ENCODE results near the gene HSBP1L1.

HSBP1L1 gene

DNA sequence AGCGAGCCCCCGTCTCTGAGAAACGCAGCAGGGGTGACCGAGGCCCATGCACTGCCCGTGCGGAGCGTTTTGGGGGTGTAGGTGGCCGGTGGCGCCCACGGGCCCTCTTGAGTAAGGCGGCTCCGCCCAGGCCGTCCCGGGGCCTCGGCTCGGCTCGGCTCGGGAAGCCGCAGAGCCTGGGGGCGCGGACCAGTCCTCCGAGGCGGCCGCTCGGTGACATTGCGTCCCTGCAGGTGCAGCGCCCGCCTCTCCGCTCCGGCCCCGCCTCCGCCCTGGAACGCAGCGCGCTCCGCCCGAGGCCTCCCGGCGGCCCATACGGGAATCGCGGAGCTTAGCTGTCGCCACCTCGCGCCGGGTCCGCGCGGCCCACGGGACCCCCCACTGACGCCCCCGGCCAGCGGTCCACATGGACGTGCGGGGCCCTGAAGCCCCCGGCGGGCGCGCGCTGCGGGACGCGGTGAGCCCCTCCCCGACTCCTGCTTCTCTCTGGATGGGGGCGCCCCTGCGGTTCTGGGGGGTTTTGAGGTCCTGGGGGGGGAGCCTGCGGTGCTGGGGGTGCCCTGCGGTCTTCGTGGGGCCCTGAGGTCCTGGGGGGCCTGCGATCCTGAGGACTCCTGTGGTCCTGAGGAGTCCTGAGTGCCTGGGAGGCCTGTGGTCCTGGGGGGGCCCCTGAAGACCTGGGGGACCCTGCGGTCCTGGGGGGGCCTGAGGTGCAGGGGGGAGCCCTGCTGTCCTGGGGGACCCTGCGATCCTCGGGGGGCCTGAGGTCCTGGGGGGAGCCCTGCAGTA is at the start of gene HSBP1L1:
HSBP1L1 (plus strand) TSS at position 314 of the 789 bp plus-strand sequence; CDS start at position 407, 93 bp downstream.
- peak; percentile 84 for DNase-seq (ENCODE audit: extremely low spot score)
- ChIA-PET CTCF (interaction anchor here (1.0 to 4.3 kb wide), 5 partner anchors 11 to 189 kb away, joined by 3 to 25 read pairs (median 5); partner anchors contain the start of gene TXNL4A), POLR2A (no interaction called here)
- TF ChIP-seq, protein P1, sequence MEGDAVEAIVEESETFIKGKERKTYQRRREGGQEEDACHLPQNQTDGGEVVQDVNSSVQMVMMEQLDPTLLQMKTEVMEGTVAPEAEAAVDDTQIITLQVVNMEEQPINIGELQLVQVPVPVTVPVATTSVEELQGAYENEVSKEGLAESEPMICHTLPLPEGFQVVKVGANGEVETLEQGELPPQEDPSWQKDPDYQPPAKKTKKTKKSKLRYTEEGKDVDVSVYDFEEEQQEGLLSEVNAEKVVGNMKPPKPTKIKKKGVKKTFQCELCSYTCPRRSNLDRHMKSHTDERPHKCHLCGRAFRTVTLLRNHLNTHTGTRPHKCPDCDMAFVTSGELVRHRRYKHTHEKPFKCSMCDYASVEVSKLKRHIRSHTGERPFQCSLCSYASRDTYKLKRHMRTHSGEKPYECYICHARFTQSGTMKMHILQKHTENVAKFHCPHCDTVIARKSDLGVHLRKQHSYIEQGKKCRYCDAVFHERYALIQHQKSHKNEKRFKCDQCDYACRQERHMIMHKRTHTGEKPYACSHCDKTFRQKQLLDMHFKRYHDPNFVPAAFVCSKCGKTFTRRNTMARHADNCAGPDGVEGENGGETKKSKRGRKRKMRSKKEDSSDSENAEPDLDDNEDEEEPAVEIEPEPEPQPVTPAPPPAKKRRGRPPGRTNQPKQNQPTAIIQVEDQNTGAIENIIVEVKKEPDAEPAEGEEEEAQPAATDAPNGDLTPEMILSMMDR (IDR thresholded peaks at IDR 0.05; ENCODE audit: control extremely low read depth, extremely low read depth, low read depth, missing control alignments), result peak; percentile 28

DNA sequence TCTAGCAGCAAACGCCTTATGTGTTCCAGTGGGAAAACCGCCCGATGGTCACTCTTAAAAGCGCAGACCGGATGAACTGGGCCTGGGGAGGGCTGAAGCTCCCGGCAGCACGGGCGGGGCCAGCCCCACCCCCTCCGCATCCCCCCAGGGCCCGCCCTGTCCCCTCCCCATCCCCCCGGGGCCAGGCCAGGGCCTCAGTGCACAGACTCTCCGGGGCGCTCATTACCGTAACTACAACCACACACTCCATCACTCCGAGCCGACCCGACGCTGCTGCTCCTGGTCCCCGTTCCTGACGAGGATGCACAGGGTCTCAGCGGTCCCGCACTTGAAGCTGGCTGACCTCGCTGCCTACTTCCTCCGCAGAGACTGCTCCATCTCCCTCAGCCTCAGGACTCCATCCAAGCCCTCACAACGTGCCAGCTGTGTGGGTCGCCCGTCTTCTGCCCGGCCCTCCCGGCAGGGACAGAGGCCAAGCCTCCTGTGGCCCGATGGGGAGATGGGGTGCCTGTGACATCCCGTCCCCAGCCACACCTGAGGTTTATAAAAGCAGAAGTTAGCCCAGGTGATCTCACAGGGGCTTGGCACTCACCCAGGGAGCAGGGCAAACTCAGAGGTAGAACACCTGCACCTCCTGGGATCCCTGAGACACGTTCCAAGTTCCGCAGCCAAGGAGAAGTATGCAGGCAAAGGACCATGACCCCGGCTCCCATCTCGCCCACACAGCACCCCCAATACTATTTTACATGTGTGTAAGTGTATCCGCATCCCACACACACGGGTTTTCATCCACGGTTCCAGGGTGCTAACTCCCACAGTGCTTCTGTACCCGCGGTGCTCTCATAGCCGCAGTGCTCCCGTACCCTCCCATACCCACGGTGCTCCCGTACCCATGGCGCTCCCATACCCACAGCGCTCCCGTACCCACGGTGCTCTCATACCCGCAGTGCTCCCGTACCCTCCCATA is 49.0 kb upstream of the HSBP1L1 start:
- ChIA-PET CTCF (interaction anchor here (1.4 kb wide), 1 partner anchor 8 kb away, joined by 3 read pairs; no protein-coding TSS in a partner anchor), POLR2A (no interaction called here)
- no peak for DNase-seq (ENCODE audit: extremely low spot score)
- TF ChIP-seq, protein P1 (IDR thresholded peaks at IDR 0.05; ENCODE audit: control extremely low read depth, extremely low read depth, low read depth, missing control alignments), result no peak

DNA sequence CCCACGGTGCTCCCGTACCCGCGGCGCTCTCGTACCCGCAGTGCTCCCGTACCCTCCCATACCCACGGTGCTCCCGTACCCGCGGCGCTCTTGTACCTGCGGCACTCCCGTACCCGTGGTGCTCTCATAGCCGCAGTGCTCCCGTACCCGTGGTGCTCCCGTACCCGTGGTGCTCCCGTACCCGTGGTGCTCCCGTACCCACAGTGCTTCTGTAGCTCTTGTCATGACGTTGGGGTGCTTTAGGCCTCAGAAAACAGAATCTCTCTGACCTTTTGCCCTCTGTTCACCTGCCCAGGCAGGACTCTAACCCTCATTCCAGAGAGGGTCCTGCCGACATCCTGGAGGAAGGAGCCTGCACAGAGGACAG is 48.3 kb upstream of the HSBP1L1 start:
- ChIA-PET POLR2A (no interaction called here), CTCF (interaction anchor here (1.4 kb wide), 1 partner anchor 9 kb away, joined by 3 read pairs; no protein-coding TSS in a partner anchor)
- TF ChIP-seq, protein P1 (IDR thresholded peaks at IDR 0.05; ENCODE audit: control extremely low read depth, extremely low read depth, low read depth, missing control alignments), result no peak
- no peak for DNase-seq (ENCODE audit: extremely low spot score)

DNA sequence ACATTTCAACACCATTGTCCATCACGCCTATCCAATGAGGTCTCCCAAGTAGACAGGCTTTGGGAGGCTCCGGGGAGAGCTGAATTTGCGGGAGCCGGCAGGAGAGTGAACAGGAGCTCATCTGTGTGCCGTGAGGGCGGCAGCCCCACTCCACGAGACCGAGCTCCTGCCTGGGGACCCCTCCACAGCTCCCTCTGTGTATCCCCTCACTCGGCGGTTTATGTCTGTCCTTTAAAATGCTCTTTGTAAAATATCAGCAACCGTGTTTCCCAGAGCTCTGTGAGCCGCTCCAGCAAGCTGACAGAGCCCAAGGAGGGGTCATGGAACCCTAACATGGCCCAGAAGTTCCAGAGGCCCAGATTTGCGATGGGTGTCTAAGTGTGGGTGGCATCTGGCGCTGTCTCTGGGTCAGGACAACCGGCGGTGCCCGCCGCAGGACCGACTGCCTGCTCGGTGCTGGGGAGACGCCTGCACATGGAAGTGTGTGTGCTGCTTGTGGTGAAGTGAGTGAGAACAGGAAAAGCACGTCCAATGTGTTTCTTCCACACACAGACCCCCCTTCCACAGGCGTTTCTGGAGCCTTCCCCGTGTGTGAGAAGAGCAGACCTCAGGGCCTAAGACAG is 47.8 kb upstream of the HSBP1L1 start:
- no peak for DNase-seq (ENCODE audit: extremely low spot score)
- ChIA-PET CTCF (interaction anchor here (1.1 to 1.4 kb wide), 2 partner anchors 9 to 11 kb away, joined by 3 to 4 read pairs; no protein-coding TSS in a partner anchor), POLR2A (no interaction called here)
- TF ChIP-seq, protein P1 (IDR thresholded peaks at IDR 0.05; ENCODE audit: control extremely low read depth, extremely low read depth, low read depth, missing control alignments), result no peak

DNA sequence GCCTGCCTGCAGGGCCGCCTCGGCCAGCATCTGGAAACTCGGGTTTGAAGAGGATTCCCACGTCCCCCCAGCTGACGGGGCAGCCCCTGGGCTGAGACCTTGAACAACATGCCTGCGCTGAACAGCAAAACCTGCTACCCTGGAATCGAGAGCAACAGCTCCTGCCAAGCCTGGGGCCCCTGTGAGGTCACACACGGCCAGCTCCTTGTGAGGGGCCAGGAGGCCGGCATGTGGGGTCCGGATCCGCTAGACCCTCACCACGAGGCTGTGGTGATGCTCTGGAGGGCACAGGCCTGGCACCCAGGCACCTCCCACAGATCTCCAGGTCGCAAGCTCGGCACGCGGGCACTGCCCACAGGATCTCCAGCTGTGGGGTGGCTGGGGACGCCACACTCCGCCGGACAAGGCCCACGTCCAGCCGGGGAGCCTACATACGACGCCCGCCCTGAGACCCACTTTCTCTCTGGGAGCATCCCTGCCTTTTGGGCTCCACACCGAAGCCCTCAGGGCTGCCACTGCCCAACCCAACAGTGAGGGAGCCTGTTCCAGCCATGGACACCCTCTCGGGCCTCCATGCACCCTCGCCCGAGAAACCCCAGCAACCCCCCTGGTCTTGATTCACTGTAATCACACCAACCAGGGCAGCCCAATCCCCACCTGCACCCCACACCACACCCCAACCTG is 47.1 kb upstream of the HSBP1L1 start:
- ChIA-PET POLR2A (no interaction called here), CTCF (interaction anchor here (1.1 to 1.4 kb wide), 2 partner anchors 10 to 11 kb away, joined by 3 to 4 read pairs; no protein-coding TSS in a partner anchor)
- TF ChIP-seq, protein P1 (IDR thresholded peaks at IDR 0.05; ENCODE audit: control extremely low read depth, extremely low read depth, low read depth, missing control alignments), result no peak
- DNase-seq (ENCODE audit: extremely low spot score), result no peak

Measured in GM10248 (cell line).